ENCODE measurements around the gene RECK. TPM values are rescaled to one million over a fixed set of nuclear protein-coding genes. Genes with fewer than 3 reads are reported as not detected.

RECK gene
- total RNA-seq, 1 experiment from 2014 or later: 10.3 TPM

DNA sequence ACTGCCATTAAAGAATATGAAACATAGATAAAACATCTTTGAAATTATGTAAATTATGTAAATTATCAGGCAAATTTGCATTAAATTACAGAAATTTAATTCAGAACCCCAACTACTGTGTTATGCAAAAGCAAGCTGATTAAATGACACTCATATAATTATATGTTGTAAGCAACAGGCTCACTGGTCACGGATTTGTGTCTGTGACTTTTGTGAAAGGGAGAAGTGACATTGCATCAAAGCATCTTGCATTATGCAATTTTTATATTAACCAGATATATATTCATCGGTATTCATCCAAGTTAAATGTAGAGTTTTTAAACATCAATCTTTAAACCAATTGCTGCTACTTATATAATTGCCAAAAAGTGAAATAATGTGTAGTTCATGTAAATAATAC, 86.8 kb downstream of the RECK start:
- H3K4me1 ChIP-seq (ENCODE audit: insufficient read depth, low read length): no peaks in the 10 kb centered on the region
- no peak overlapping the region for H3T11ph ChIP-seq (ENCODE audit: low read length)
- Mint-ChIP-seq H3K27me3 (ENCODE audit: low read depth) (peaks cover 13% of the 10 kb centered on the region), H3K9me3 (no peaks in the 10 kb centered on the region), H3K27ac (no peak overlapping the region), H3K36me3 (ENCODE audit: insufficient read depth in 1 of 3, low read depth in 3 of 3) (peaks cover 1 to 7% (median 3%) of the 10 kb centered on the region in 3 experiments; a peak in 4 of 7 replicates), H3K4me1 (peaks cover 5 to 21% of the 10 kb centered on the region in 2 experiments; a peak in 3 of 4 replicates), H3K4me3 (no peak overlapping the region)
- no peak overlapping the region for H4K5ac ChIP-seq (ENCODE audit: insufficient read length, low read depth, low read length)
- no peak overlapping the region for H2AK5ac ChIP-seq (ENCODE audit: insufficient read length, low read length)
- no peak overlapping the region for H4K91ac ChIP-seq (ENCODE audit: insufficient read length, low read depth, low read length)
- no peaks in the 10 kb centered on the region for H3K79me1 ChIP-seq (ENCODE audit: insufficient read depth, low read depth, low read length, poor library complexity, severe bottlenecking)
- no peak overlapping the region for H2BK20ac ChIP-seq (ENCODE audit: low read depth, low read length, poor library complexity, severe bottlenecking)
- H3K56ac ChIP-seq (ENCODE audit: insufficient read length, low read depth, low read length): no peak overlapping the region
- H3K18ac ChIP-seq (ENCODE audit: insufficient read length, low read depth, low read length): no peak overlapping the region
- H4K8ac ChIP-seq (replicated peaks; ENCODE audit: insufficient read length, low read depth, low read length): no peak overlapping the region
- no peak overlapping the region for H3K14ac ChIP-seq (ENCODE audit: insufficient read depth, low read length)
- no peaks in the 10 kb centered on the region for H3K27me3 ChIP-seq (ENCODE audit: insufficient read depth, low read length)
- no peak for DNase-seq
- H3K23me2 ChIP-seq (ENCODE audit: insufficient read length, low read depth, low read length, poor library complexity, severe bottlenecking): no peaks in the 10 kb centered on the region
- H3K4me2 ChIP-seq (ENCODE audit: insufficient read depth, insufficient read length, low read length): no peak overlapping the region
- H3K9ac ChIP-seq (ENCODE audit: extremely low read depth, insufficient read length, low read length): no peak overlapping the region
- no peak overlapping the region for H2BK5ac ChIP-seq (ENCODE audit: insufficient read length, low read length)
- H3K23ac ChIP-seq (ENCODE audit: insufficient read length, low read depth, low read length): no peak overlapping the region
- no peaks in the 10 kb centered on the region for H4K20me1 ChIP-seq (ENCODE audit: control insufficient read depth, insufficient read depth, insufficient read length)
- H2BK120ac ChIP-seq (ENCODE audit: low read depth, low read length, poor library complexity, severe bottlenecking): no peak overlapping the region
- no peaks in the 10 kb centered on the region for H3K79me2 ChIP-seq (ENCODE audit: insufficient read depth, low read length)
- H3K4ac ChIP-seq (ENCODE audit: low read depth, low read length): no peak overlapping the region
- WGBS (ENCODE audit: extremely low coverage, insufficient read length, low lambda C conversion rate): no CpG with 5 or more reads among the region's 2 CpGs
- no peak overlapping the region for H2AFZ ChIP-seq (ENCODE audit: low read length)
- no peak overlapping the region for H2BK12ac ChIP-seq (ENCODE audit: insufficient read length, low read depth, low read length)
- H3K27ac ChIP-seq (ENCODE audit: insufficient read length, low read depth, low read length): no peak overlapping the region
- no peak overlapping the region for H2BK15ac ChIP-seq (ENCODE audit: low read depth, low read length)
- H3K9me3 ChIP-seq (ENCODE audit: control insufficient read depth, low read depth, low read length): no peaks in the 10 kb centered on the region
- no peak for TF ChIP-seq CTCF (conservative IDR thresholded peaks at IDR 0.05)

Data from H9 (cell line).